G401 (cell line): ENCODE measurements around the gene VAMP3. TPM values are rescaled to one million over a fixed set of nuclear protein-coding genes. Genes with fewer than 3 reads are reported as not detected.
"Not testable (repeated sequence)": the region's sequence is repeated elsewhere in the genome, so short reads cannot be mapped to it uniquely, and the experiment has no call there.

Source experiments
- DNase-seq: peaks from one replicate; pipeline ENCODE4 v3.0.0-alpha.2; 2015; ENCODE audit warnings: low spot score
- in situ Hi-C: cut with HindIII; loops from 2 replicates; pipeline ENCODE4 v1.10.0; 2016; ENCODE audit warnings: low sequenced_read_pairs, mixed read lengths
- total RNA-seq: library from RNA; depleted of rRNA; stranded (reverse); fragments of >200 nt; shearing (Covaris generic); gene quantifications from 2 replicates; pipeline ENCODE4 v1.2.3, GENCODE V29; 2014

VAMP3 gene
- total RNA-seq, 1 experiment from 2014 or later, result 126 TPM

DNA sequence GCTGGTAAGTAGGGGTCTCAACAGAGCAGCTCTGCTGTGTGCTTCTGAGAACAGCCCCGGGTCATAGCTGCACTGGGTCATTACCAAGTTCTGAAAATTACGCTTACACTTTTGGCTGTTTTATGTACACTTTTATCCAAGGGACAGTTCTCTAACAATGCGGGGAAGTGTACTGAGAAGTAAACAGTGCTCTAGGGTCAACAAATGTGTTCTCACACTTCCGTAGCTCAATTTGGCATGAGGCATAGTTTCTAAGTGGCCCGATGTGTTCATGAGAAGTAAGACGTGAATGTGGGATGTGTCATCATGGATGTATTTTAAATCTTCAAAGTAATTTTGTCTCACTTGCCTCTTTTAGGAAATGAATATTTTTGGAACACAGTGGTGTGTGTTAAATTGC lies 10.9 kb upstream of the VAMP3 start:
- no peak for DNase-seq
- in situ Hi-C loops, result no loop called here

DNA sequence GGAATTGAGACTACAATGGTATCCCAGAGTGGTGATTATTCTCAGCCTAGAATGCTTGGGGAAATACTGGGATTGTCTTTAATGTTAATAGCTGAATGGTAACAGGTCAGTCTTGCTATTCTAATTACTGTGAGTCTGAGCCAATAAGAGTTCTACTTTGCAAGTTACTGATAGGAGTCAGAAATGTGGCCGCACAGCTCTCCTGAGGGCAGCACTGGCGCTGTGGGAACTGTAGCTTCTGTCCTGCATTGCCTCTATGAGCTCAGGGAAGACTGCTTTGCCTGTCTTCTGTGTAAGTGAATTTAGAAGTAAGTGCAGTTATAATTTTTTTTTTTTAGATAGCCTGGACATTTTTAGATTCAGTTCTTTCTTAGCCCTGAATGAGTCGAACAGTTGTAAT lies 10.0 kb upstream of the VAMP3 start:
- in situ Hi-C loops, result no loop called here
- no peak for DNase-seq

DNA sequence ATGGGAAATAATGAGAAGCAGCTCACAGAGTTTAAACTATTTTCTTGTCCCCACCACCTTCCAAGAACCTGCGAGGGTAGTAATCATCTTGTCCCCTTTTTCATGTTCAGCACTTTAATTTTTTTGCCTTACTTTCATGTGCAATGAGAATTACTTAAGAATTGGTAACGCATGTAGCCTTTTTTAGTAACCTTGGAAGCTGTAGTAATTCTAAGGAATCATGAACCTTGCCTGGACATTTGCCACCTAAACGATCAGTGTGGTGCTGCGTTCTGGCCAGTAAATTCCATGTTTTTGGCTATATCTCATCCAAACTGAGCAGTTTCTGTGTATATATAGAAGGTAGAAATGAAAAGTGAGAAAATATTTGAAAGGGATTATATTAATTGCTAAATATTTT lies 3.9 kb upstream of the VAMP3 start:
- in situ Hi-C loops, result no loop called here
- no peak for DNase-seq

DNA sequence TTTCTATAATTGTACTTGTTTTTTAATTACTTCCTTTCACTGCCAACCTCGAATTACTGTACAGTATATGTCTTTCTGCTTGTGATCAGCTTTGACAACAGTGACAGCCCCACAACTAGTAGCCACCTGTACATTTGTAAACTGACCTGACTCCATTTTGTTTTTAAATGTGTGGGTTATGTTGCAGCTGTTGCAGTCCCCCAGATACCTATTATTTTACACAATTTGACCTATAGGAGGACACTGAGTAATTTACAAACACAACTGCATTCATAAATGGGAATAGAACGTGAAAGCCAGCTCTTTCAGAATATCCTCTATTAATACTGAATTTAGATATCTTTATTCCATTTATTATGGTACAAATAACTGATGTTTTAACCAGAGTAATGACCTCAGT lies 2.5 kb upstream of the VAMP3 start:
- in situ Hi-C loops, result no loop called here
- DNase-seq, result no peak

DNA sequence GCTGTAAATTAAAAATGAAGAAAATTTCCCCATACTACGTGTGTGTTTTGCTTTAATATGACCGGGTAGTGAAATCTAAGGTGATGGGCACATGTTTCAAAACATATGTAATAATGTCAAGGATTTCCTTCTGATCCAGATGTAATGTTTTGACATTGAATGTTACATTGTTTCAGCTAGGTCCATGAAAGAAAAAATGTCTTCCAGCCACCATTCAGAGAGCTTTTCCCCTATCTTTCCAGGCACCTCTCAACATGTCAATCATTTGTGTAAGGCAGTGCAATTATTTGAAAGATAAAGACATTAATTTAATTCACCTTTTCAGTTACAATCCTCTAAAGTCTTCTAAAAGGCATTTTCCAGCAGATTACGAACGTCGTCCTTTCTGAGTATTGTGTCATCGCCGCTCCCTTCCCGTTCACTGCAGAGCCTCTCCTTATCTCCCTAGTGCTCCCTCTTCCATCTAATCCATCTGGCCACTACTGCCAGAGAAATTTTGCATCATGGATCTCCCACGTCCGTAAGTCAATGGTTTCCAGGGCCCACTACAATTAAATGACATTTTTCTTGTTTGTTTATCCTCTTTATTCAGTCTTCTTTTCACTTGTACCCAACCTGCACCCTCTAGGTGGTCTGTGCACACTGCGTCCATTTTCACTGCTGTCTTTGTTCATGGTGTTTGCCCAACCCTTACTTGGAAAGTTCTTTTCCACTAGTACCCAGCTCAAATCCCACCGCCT lies 1.3 kb upstream of the VAMP3 start:
- in situ Hi-C loops, result no loop called here
- DNase-seq, result no peak

DNA sequence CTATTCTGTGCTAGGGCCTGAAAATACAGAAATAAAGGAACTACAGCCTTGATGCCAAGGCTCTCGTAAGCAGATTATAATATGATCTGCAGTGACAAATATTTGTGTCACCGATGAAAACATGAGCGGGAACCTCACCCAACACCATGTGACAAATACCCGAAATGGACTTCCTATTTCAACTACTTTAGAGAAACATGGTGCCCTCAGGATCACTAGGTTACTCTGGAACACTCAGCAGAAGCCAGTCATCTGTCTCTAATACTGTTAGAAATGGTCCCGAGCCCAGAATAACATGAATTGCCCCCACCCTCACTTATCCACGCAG lies 463 bp upstream of the VAMP3 start:
- in situ Hi-C loops, result no loop called here
- no peak for DNase-seq

DNA sequence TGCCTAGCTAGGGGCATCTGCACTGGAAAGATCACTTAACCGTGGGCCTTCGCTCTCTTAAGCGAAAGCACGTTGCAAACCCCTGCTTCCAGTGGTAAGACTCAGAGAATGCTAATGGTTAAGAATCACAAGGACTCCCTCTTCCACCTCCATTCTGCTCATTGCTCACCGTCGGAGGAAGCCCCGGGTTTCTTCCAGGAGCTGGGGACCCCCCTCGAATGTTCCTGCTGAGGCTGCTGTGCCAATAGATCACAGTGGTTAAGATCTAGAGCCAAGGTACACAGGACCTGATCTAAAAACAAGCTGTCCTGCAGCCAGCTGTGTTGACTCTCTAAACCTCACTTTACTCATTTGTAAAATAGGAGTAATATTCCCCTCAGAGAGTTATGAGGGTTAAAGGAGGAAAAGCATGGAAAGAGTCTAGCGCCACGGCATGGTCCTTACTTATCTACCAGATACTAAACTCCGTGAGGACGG lies 765 bp downstream of the VAMP3 start:
- in situ Hi-C loops, result no loop called here
- DNase-seq, result no peak

DNA sequence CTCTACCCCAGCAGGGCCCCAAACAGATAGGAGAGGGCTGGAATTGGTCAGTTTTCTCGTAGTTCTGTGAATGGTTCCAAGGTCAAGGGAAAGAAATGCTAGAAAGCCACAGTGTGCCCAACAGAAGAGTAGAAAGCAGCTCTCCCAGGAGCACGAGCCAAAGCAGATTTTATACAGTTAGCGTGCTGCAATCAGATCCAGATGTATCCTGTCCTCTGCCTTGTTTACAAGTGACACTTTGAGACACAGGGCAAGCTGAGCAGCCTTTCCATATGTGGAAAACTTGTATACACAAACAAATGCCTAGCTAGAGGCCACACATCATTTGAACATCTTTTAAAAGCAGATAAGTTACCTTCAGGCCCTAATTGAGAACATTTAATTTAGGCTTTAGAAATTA lies 6.5 kb downstream of the VAMP3 start:
- no peak for DNase-seq
- in situ Hi-C loops, result no loop called here

DNA sequence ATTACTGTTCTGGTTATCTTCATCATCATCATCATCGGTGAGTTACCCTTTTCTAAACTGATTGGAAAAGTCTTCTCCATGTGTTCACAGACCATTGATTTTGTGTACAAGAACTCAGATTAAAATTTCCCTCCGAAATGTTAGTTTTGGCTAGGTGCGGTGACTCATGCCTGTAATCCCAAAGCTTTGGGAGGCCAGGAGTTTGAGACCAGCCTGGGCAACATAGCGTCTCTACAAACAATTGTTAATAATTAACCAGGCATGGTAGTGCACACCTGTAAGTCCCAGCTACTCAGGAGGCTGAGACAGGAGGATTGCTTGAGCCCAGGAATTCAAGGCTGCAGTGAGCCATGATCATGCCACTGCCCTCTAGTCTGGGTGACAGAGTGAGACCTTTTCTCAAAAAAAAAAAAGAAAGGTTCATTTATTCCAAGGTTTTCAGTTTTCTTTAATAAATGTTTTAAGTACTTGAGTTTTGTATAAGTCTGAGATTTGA lies 7.1 kb downstream of the VAMP3 start:
- no peak for DNase-seq
- in situ Hi-C loops, result no loop called here

DNA sequence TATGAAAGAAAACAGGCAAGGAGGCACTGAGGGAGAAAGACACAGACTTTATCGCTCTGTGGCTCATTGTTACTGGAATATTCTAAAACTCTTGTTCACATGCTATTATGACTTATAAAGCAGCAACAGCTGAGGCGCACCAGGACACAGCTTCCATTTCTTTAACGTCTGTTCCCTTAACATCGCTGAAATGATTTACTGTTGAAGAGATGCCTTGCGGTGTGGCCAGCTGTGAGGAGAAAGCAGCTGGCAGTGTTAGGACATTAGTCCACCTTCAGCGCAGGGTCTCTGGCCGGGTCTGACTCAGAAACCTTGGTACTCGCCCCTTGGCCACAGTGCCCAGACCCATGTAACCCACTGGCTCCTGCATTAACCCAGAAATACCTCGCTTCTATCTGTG lies 9.9 kb downstream of the VAMP3 start:
- no peak for DNase-seq
- in situ Hi-C loops, result no loop called here

DNA sequence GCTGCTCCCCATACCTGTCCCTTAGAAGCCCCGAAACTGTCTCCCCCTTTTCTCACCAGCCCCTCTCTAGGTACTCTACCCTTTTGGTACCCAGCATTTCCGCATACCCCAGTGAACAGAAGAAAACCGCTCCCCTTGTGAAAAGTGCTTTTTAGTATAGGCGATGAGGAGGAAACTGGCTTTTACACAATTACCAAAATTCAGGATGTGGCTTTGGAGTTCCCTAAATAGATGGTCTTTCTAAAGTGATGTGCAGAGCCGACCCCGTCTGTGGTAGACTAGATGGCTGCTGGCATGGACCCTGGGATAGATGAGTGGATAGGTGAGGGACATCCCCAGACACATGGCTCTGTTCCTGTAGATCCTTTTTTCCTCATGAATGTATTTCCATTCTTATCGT lies 10.4 kb downstream of the VAMP3 start:
- in situ Hi-C loops, result no loop called here
- DNase-seq, result no peak

DNA sequence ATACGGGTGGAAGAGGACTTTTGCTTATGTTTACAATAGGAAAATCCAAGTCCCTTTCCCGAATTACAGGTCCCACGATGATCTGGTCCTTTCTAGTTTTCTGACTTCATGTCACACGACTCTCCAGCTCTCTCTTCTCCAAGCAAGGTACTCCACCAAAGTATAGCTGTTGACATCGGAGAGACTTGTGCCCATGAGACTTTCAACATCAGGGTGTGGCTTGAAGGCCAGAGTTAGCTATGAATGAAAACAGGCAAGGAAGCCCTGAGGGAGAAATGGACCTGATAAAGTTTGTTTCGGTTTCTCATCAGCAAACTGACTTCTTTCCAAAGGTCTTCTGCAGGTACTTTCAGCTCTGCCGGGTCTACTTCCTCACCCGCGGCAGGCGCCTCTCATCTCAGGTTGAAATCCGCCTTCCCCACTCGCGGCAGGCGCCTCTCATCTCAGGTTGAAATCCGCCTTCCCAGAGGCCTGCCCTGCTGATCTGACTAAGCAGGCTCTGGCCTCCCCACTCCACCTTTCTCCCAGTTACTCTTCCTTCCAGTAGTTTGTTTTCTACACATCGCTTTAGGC lies 10.9 kb downstream of the VAMP3 start:
- DNase-seq, result no peak

DNA sequence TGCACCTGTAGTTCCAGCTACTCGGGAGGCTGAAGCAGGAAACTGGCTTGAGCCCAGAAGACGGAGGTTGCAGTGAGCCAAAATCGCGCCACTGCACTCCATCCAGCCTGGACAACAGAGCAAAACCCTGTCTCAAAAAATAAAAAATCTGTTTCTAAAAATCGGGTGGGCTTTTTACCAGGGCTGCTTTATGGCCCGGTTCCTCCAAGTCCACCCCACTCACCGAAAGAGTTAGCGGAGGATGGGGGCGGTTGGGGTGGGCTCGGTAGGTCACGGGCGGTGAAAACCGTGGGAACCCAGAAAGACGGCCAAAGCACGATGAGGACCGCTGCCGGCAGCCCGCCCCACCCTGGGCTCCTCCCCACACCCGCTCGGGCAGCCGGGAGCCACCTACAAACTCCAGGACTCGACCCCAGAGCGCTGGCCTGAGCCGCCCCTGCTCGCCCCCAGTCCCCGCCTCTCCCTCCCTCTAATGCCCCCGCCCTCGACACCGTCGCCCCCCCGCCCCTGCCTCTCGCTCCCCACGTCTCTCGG lies 12.1 kb downstream of the VAMP3 start:
- in situ Hi-C loops, result no loop called here
- DNase-seq, result peak; percentile 70

More for the DNA sequence above, 10.9 kb downstream of the VAMP3 start:
- in situ Hi-C loops, result no loop called here

DNA sequence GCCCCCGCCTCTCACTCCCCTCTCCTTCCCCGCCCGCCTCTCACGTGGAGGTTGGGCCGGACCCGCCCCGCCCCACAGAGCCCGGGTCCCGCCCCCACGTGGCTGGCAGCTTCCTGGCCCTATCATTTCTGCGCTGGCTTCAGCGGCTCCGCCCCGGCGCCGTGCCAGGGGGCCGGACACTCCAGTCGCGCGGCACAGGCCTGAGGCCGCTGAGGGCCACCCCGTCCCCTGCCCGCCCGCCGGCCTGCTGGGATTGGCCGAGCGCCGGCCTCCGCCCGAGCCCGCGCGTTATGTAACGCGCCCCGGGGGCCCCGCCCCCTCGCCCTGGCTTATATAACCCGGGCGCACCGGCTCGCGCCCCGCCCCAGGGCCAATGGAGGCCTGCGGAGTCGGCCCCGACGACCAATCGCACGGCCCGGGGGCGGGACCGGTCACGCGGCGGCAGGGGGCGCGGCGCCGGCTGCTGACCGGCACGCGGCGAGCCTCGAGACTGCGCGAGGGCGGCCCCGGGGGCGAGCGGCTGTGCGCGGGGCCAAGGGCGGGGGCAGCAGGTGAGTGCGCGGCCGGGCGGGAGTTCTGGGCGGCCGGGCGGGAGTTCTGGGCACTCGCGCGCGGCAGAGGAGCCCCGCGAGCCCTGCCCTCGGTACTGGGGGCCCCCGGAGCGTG lies 12.9 kb downstream of the VAMP3 start, which contains the start of gene PER3:
Gene PER3, plus strand, starts transcription at position 466 of the 666 bp plus-strand sequence. CDS start 587 bp downstream, outside the sequence.
- in situ Hi-C loops, result no loop called here

DNA sequence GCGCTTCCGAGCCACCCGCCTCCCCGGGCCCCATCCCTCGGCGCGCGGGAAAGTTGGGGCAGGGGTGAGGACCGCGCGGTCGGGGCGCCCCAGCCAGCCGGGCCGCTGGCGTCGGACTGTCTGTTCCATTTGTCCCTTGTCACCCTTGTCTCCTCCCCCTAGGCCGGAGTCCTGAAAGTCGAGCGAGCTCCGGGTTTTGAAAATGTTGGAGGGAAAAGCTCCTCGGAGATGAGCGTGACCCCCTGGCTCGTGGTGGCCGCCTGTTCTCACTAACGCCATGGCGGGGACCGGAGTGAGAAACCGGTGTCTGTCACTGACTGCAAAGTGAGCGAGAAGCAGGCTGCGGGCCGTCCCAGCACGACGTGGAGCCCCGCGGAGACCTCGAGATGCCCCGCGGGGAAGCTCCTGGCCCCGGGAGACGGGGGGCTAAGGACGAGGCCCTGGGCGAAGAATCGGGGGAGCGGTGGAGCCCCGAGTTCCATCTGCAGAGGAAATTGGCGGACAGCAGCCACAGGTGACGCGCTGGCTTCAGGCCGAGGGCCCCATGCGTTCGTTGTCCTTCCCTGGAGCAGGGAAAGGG lies 13.5 kb downstream of the VAMP3 start:
- in situ Hi-C loops, result no loop called here
- DNase-seq, result peak; percentile 52

More for the DNA sequence above, 12.9 kb downstream of the VAMP3 start, which contains the start of gene PER3:
- peak; percentile 97 for DNase-seq

DNA sequence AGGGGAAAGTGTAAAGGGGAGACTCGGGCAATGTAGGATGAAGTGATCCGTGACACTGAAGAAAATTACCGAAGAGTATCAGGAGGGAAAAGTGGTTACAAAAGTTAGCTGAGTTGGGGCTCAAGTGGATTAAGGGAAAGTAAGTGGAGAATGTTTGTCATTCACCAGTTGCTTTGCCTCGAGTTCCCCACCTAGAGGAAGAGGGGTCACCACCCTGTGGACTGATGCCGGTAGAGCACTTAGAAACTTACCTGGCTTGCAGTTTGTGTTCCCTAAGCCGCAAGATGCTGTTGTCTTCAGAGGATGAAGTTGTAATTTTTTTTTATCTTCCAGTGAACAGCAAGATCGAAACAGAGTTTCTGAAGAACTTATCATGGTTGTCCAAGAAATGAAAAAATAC lies 14.0 kb downstream of the VAMP3 start:
- DNase-seq, result peak; percentile 27
- in situ Hi-C loops, result no loop called here

DNA sequence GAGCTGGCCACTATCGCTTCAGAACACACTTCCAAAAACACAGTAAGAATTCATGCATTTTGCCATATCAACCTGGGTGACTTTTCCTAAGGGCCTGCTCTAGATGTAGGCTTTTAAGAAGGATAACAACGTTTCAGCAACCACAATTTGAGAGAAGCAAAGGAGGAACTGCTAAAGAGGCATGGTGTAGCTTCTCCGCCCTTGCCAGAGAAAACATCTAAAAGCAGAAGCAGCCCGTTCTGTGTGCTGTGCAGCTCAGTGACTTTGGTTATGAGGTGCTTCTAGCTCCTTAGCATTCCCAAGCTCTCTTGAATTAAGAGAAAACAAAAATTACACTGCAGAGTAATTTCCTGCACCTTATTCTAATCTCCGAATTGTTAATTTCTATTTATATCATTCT lies 15.7 kb downstream of the VAMP3 start:
- in situ Hi-C loops, result no loop called here
- peak; percentile 47 for DNase-seq

DNA sequence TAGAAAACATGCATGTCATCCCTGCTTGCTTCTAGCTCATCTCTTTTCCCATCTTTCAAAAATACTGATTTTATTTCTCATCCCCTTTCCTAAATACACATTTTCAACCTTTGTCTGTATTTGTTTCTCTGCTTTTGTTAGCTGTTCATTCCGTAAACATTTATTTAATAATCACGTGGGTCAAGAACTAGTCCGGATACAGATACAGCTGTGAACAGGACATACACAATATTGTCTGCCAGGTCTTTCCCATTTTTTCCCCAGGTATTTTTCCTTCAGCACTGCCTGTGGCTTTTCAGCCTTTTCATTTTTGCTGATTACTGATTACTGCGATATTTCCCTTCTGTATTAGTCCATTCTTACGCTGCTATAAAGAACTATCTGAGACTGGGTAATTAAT lies 18.7 kb downstream of the VAMP3 start:
- DNase-seq, result no peak
- in situ Hi-C loops, result no loop called here

DNA sequence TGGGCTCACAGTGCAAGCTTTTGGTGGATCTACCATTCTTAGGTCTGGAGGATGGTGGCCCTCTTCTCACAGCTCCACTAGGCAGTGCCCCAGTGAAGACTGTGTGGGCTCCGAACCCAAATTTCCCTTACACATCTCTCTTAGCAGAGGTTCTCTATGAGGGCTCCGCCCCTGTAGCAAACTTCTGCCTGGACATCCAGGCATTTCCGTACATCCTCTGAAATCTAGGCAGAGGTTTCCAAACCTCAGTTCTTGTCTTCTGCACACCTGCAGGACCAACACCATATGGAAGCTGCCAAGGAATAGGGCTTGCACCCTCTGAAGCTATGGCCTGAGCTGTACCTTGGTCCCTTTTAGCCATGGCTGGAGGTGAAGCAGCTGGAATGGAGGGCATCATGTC lies 19.9 kb downstream of the VAMP3 start:
- in situ Hi-C loops, DNase-seq: not testable (repeated sequence)

DNA sequence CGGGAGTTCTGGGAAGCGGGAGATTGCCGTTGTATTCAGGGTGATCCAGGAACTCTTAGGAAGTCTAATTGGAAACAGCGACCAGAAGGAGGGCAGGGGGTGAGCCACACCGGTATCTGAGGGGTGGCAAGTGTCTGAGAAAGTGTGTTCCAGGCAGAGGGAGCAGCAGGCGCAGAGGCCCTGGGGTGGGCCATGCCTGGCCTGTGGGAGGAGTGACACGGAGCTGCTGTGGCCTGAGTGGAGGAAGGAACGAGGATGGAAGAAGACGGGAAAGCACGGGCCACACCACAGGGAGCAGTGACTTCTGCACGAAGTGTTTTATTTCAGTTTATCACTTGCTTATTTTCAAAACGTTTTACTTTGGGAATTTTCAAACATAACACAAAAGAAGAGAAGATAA lies 24.3 kb downstream of the VAMP3 start:
- no peak for DNase-seq
- in situ Hi-C loops, result no loop called here
